HG02840 (cell line): Measurements from ENCODE around the gene MAGEA3.
"Not testable (repeated sequence)": the region's sequence is repeated elsewhere in the genome, so short reads cannot be mapped to it uniquely, and the experiment has no call there.

ENCODE experiments used
- ATAC-seq: cut with Tn5 transposase; IDR thresholded peaks from one replicate; pipeline ENCODE4 v1.9.1; 2021; ENCODE audit warnings: mild to moderate bottlenecking, moderate library complexity, moderate number of reproducible peaks; ENCODE audit not compliant: unreplicated experiment, low FRiP score

Gene MAGEA3

DNA sequence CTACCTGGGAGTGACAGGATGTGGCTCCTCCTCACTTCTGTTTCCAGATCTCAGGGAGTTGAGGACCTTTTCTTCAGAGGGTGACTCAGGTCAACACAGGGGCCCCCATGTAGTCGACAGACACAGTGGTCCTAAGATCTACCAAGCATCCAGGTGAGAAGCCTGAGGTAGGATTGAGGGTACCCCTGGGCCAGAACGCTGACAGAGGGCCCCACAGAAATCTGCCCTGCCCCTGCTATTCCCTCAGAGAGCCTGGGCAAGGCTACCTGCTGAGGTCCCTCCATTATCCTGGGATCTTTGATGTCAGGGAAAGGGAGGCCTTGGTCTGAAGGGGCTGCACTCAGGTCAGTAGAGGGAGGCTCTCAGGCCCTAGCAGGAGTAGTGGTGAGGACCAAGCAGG lies 36.5 kb downstream of the MAGEA3 start:
- no peak for ATAC-seq

DNA sequence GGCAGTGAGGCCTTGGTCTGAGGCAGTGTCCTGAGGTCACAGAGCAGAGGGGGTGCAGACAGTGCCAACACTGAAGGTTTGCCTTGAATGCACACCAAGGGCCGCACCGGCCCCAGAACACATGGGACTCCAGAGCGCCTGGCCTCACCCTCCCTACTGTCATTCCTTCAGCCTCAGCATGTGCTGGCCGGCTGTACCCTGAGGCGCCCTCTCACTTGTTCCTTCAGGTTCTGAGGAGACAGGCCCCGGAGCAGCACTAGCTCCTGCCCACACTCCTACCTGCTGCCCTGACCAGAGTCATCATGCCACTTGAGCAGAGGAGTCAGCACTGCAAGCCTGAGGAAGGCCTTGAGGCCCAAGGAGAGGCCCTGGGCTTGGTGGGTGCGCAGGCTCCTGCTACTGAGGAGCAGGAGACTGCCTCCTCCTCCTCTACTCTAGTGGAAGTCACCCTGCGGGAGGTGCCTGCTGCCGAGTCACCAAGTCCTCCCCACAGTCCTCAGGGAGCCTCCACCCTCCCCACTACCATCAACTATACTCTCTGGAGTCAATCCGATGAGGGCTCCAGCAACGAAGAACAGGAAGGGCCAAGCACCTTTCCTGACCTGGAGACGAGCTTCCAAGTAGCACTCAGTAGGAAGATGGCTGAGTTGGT lies 37.4 kb downstream of the MAGEA3 start:
- no peak for ATAC-seq

DNA sequence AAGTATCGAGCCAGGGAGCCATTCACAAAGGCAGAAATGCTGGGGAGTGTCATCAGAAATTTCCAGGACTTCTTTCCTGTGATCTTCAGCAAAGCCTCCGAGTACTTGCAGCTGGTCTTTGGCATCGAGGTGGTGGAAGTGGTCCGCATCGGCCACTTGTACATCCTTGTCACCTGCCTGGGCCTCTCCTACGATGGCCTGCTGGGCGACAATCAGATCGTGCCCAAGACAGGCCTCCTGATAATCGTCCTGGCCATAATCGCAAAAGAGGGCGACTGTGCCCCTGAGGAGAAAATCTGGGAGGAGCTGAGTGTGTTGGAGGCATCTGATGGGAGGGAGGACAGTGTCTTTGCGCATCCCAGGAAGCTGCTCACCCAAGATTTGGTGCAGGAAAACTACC lies 37.9 kb downstream of the MAGEA3 start:
- ATAC-seq, result not testable (repeated sequence)

GRCh38 chrX:152738560-152738959 lies 40.0 kb downstream of the MAGEA3 start:
- ATAC-seq, result no peak
